Type B pancreatic cell (in vitro differentiated cells): Measurements from ENCODE around the gene MIPEP. TPM values are rescaled to one million over a fixed set of nuclear protein-coding genes. Genes with fewer than 3 reads are reported as not detected.

Experiments used
- DNase-seq: peaks from one replicate; pipeline ENCODE4 v3.0.0; 2021; ENCODE audit warnings: mixed read lengths; ENCODE audit not compliant: unreplicated experiment; ENCODE audit errors: extremely low spot score
- H3K27ac Mint-ChIP-seq: 2 replicates; pipeline ENCODE4 v1.8.0; 2021; ENCODE audit warnings: mild to moderate bottlenecking, mixed read lengths
- H3K27me3 Mint-ChIP-seq: 2 replicates; pipeline ENCODE4 v1.8.0; 2021; ENCODE audit warnings: mixed read lengths
- H3K36me3 Mint-ChIP-seq: 2 replicates; pipeline ENCODE4 v1.8.0; 2021; ENCODE audit warnings: mixed read lengths
- H3K4me1 Mint-ChIP-seq: one replicate; pipeline ENCODE4 v1.8.0; 2021; ENCODE audit warnings: mixed read lengths; ENCODE audit not compliant: unreplicated experiment
- H3K4me3 Mint-ChIP-seq: 2 replicates; pipeline ENCODE4 v1.8.0; 2021; ENCODE audit warnings: mild to moderate bottlenecking, mixed read lengths
- H3K9me3 Mint-ChIP-seq: 2 replicates; pipeline ENCODE4 v1.8.0; 2021; ENCODE audit warnings: mixed read lengths
- total RNA-seq: library from RNA; stranded (reverse); gene quantifications from 2 replicates; pipeline ENCODE4 v1.2.1, GENCODE V29; 2021; ENCODE audit warnings: low replicate concordance
- TF ChIP-seq, protein P1 (sequence below): fragments of 200-600 bp; sonication (generic); conservative IDR thresholded peaks from 2 replicates; pipeline ENCODE4 v1.5.0; 2021; ENCODE audit warnings: antibody characterized with exemption, mild to moderate bottlenecking

MIPEP gene
- total RNA-seq, 1 donor from 2014 or later = 29.9 TPM

GRCh38 chr13:23778002-23778652, 111.1 kb downstream of the MIPEP start:
- H3K4me1 Mint-ChIP-seq = peaks cover 6% of the 10 kb centered on the region
- H3K4me3 Mint-ChIP-seq = no peak overlapping the region
- DNase-seq = no peak
- no peak overlapping the region for H3K27ac Mint-ChIP-seq
- no peaks in the 10 kb centered on the region for H3K27me3 Mint-ChIP-seq
- peaks cover 10% of the 10 kb centered on the region for H3K36me3 Mint-ChIP-seq
- peaks cover 12% of the 10 kb centered on the region for H3K9me3 Mint-ChIP-seq
- TF ChIP-seq, protein P1, sequence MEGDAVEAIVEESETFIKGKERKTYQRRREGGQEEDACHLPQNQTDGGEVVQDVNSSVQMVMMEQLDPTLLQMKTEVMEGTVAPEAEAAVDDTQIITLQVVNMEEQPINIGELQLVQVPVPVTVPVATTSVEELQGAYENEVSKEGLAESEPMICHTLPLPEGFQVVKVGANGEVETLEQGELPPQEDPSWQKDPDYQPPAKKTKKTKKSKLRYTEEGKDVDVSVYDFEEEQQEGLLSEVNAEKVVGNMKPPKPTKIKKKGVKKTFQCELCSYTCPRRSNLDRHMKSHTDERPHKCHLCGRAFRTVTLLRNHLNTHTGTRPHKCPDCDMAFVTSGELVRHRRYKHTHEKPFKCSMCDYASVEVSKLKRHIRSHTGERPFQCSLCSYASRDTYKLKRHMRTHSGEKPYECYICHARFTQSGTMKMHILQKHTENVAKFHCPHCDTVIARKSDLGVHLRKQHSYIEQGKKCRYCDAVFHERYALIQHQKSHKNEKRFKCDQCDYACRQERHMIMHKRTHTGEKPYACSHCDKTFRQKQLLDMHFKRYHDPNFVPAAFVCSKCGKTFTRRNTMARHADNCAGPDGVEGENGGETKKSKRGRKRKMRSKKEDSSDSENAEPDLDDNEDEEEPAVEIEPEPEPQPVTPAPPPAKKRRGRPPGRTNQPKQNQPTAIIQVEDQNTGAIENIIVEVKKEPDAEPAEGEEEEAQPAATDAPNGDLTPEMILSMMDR = no peak

- H3K9me3 Mint-ChIP-seq = peaks cover 12% of the 10 kb centered on the region
- DNase-seq = no peak
- H3K36me3 Mint-ChIP-seq = peaks cover 10% of the 10 kb centered on the region
- H3K4me3 Mint-ChIP-seq = no peak overlapping the region
- TF ChIP-seq, protein P1 = no peak
- H3K27me3 Mint-ChIP-seq = no peaks in the 10 kb centered on the region
- H3K27ac Mint-ChIP-seq = no peak overlapping the region
- H3K4me1 Mint-ChIP-seq = peaks cover 12% of the 10 kb centered on the region
Observed at GRCh38 chr13:23777575-23777870, 111.7 kb downstream of the MIPEP start.

- Mint-ChIP-seq H3K36me3 (peaks cover 10% of the 10 kb centered on the region), H3K27me3 (no peaks in the 10 kb centered on the region), H3K4me1 (peaks cover 14% of the 10 kb centered on the region), H3K4me3 (no peak overlapping the region), H3K9me3 (peaks cover 12% of the 10 kb centered on the region), H3K27ac (no peak overlapping the region)
- TF ChIP-seq, protein P1 = no peak
- no peak for DNase-seq
Observed at GRCh38 chr13:23776698-23777574, 112.3 kb downstream of the MIPEP start.

GRCh38 chr13:23772717-23773116, 116.5 kb downstream of the MIPEP start:
- H3K27ac Mint-ChIP-seq = peak overlapping the region; percentile 67
- H3K9me3 Mint-ChIP-seq = no peaks in the 10 kb centered on the region
- no peak for DNase-seq
- TF ChIP-seq, protein P1 = no peak
- peaks cover 3% of the 10 kb centered on the region for H3K36me3 Mint-ChIP-seq
- H3K4me3 Mint-ChIP-seq = no peak overlapping the region
- peaks cover 31% of the 10 kb centered on the region for H3K4me1 Mint-ChIP-seq
- H3K27me3 Mint-ChIP-seq = no peaks in the 10 kb centered on the region

GRCh38 chr13:23771956-23772355, 117.2 kb downstream of the MIPEP start:
- no peak for DNase-seq
- Mint-ChIP-seq H3K4me1 (peaks cover 31% of the 10 kb centered on the region), H3K27ac (peak overlapping the region; percentile 90), H3K4me3 (peak overlapping the region; percentile 44), H3K27me3 (no peaks in the 10 kb centered on the region), H3K36me3 (peaks cover 3% of the 10 kb centered on the region), H3K9me3 (no peaks in the 10 kb centered on the region)
- TF ChIP-seq, protein P1 = no peak
